Stimulated activated CD4-positive, alpha-beta T cell treated with anti-CD3 and anti-CD28 coated beads, TNF-alpha, amount 100 ng/mL, for 24 hours (primary cell): ENCODE data around the gene RTEL1.
A peak's percentile ranks its signal among the peaks of the same experiment; 100 is the strongest.
"Not testable (repeated sequence)": the region's sequence is repeated elsewhere in the genome, so short reads cannot be mapped to it uniquely, and the experiment has no call there.

Experiments
- DNase-seq, 3 experiments: peaks; one replicate each; pipeline ENCODE4 v3.0.0-alpha.2; 2020; ENCODE audit warnings: low read depth in 3 of 3

RTEL1 gene

DNA sequence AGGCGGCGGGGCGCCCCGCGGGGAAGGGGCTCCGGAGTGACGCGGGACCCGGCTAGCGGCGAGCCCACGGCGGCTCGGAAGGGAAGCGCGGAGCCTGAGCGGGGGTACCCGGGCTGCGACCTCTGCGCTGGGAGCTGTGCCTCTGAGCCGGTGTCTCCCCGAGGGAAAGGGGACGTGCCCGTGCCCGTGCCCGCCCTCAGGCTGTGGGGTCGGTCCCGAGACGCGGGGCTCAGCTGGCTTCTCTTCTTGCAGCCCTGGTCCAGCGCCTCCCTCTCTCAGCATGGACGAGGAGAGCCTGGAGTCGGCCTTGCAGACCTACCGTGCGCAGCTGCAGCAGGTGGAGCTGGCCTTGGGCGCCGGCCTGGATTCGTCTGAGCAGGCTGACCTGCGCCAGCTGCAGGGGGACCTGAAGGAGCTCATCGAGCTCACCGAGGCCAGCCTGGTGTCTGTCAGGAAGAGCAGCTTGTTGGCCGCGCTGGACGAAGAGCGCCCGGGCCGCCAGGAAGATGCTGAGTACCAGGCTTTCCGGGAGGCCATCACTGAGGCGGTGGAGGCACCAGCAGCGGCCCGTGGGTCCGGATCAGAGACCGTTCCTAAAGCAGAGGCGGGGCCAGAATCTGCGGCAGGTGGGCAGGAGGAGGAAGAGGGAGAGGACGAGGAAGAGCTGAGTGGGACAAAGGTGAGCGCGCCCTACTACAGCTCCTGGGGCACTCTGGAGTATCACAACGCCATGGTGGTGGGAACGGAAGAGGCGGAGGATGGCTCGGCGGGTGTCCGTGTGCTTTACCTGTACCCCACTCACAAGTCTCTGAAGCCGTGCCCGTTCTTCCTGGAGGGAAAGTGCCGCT is 50.4 kb downstream of the RTEL1 start:
- no peak for DNase-seq

DNA sequence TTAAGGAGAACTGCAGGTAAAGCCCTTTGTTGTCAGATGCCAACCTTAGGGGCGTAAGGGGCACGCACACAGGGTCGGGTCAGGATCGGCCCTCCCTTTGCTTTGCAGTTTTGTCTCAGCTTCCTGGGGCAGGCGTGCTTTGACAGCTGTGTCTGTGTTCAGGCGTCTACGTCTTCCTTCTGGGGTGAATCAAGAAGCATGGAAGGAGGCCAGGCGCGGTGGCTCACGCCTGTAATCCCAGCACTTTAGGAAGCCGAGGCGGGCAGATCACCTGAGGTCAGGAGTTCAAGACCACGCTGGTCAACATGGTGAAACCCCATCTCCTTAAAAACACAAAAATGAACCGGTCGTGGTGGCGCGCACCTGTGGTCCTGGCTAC is 51.0 kb downstream of the RTEL1 start:
- no peak for DNase-seq

DNA sequence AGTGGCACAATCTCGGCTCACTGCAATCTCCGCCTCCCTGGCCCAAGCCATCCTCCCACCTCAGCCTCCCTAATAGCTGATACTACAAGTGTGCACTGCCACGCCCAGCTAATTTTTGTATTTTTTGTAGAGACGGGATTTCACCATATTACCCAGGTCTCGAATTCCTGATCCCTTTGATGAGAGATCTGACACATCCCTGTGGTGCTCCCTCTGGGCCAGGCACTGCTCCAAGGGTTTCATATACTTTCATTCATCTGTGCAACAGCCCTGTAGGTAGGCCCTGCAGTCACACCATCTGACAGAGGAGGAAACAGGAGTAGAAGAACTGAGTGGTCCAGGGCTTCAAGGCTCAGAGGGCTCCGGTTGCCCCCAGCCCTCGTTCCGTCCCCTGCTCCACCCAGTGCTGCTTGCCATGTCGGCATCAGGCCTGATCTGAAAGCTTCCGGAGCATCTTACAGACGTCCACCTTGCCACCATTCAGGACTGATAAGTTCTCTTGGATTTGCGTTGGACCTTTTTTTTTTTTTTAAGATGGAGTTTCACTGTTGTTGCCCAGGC is 53.1 kb downstream of the RTEL1 start:
- DNase-seq: no peak

DNA sequence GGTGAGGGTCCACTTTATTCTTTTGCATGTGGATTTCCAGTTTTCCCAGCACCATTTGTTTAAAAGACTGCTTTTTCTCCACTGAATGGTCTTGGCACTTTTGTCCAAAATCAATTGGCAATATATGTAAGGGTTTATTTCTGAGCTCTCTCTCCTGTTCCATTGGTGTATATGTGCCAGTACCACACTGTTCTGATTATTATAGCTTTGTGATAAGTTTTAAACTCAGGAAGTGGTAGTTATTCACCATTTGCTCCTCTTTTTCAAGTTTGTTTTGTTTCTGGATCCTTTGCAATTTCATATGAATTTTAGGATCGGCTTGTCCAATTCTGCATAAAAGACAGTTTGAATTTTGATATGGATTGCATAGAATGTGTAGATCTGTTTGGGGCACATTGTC is 54.1 kb downstream of the RTEL1 start:
- DNase-seq: no peak

DNA sequence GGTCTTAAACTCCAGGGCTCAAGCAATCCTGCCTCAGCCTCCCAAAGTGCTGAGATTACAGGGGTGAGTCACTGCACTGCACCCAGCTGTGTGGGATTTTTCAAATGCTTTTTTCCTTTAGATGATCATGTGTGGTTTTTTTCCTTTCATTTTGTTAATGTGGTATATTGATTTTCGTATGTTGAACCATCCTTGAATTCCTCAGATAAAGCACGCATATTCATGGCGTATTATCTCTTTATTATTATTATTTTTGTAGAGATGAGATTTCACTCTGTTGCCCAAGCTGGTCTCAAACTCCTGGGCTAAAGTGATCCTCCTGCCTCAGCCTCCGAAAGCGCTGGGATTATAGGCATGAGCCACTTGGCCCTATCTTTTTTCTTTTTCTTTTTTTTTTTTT is 56.7 kb downstream of the RTEL1 start:
- no peak for DNase-seq

DNA sequence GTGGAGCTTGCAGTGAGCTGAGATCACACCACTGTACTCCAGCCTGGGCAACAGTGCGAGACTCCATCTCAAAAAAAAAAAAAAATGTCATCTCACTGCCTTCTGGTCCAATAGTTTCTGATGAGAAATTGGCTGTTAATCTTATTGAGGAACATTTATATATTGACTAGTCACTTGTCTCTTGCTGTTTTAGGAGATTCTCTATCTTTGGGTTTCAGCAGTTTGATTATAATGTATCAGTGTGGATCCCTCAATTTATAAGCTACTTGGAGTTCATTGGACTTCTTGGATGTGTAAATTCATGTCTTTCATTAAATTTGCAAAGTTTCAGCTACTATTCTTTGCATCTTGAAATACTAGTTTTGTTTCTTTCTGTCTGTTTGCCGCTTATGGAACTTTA is 60.9 kb downstream of the RTEL1 start:
- DNase-seq: no peak

DNA sequence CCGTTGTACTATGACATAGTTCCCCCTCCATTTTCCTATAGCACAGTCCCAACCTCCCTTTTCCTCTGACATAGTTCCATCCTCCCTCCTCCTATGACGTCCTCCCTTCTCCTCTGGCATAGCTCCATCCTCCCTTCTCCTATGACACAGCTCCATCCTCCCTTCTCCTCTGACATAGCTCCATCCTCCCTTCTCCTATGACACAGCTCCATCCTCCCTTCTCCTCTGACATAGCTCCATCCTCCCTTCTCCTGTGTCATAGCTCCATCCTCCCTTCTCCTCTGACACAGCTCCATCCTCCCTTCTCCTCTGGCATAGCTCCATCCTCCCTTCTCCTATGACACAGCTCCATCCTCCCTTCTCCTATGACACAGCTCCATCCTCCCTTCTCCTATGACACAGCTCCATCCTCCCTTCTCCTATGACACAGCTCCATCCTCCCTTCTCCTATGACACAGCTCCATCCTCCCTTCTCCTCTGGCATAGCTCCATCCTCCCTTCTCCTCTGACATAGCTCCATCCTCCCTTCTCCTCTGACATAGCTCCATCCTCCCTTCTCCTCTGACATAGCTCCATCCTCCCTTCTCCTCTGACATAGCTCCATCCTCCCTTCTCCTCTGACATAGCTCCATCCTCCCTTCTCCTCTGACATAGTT is 65.0 kb downstream of the RTEL1 start:
- not testable (repeated sequence) for DNase-seq

DNA sequence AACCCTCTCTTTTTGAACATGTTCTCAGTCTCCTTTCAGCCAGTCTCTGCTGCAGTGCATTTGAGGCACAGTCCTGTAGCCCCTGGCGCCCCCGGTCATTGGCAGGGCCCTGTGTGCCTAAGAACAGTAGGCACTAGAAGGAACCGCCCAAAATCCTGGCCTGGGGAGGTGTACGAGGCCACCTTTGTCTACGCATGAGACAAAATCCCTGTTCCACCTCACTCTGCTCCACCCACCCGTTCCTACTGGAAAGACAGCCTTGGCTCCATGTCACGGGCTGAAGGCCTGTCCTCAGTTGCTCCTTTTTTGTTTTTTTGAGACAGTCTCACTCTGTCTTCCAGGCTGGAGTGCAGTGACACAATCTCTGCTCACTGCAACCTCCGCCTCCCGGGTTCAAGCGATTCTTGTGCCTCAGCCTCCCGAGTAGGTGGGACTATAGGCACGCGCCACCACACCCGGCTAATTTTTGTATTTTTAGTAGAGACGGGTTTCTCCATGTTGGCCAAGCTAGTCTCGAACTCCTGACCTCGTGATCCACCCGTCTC is 72.1 kb downstream of the RTEL1 start:
- not testable (repeated sequence) for DNase-seq

DNA sequence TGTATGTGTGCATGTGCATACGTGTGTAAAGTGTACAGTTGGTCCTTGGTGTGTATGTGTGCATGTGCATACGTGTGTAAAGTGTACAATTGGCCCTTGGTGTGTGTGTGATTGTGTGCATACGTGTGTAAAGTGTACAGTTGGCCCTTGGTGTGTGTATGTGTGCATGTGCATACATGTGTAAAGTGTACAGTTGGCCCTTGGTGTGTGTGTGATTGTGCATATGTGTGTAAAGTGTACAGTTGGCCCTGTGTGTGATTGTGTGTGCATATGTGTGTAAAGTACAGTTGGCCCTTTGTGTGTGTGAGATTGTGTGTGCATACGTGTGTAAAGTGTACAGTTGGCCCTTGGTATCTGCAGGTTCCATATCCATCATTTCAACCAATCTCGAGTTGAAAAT is 73.3 kb downstream of the RTEL1 start:
- DNase-seq: no peak

DNA sequence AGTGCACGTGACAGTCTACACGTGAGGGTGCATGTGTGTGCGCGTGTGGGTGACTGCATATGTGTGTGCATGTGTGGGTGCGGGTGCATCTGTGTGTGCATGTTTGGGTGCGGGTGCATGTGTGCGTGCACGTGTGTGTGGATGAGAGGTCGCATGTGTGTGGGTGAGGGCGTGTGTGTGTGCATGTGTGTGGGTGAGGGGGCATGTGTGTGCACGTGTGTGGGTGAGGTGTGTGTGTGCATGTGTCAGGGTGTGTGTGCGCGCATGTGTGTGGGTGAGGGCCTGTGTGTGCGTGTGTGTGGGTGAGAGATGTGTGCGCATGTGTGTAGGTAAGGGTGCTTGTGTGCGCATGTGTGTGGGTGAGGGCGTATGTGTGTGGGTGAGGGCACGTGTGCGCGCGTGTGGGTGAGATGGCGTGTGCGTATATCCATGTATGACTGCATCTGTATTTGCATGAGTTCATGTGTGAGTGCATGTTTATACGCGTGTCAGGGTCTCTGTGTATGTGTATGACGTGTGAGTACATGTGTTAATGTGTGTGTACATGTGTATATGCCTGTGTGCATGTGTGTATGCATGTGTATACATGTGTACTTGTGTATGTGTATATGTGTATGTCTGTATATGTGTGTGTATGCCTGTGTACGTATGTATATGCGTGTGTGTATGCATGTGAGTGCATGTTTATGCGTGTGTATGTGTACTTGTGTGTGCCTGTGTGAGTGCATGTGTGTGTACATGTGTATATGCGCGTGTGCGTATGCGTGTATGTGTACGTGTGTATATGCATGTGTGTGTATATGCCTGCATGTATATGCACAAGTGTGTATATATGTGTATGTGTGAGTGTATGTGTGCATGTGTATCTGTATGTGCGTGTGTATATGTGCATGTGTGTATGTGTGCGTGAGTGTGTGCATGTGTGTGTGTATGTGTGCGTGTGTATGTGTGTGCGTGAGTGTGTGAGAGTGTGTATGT is 74.3 kb downstream of the RTEL1 start:
- no peak for DNase-seq

DNA sequence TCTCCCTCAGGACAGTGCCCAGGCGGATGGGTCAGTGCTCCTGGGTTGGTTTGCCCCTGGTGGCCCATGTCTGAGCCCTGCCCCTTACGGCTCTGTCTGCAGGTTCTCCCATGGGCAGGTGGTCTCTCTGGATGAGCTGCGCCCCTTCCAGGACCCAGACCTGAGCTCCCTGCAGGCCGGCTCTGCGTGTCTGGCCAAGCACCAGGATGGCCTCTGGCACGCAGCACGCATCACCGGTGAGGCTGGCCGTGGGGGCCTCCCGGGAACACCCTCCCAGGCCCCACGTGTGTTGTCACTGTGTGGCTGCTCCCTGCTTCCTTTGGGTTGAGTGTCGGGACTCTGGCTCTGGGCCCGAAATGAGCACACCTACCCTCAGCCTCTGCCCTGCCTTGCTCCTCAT is 75.0 kb downstream of the RTEL1 start:
- DNase-seq: no peak

DNA sequence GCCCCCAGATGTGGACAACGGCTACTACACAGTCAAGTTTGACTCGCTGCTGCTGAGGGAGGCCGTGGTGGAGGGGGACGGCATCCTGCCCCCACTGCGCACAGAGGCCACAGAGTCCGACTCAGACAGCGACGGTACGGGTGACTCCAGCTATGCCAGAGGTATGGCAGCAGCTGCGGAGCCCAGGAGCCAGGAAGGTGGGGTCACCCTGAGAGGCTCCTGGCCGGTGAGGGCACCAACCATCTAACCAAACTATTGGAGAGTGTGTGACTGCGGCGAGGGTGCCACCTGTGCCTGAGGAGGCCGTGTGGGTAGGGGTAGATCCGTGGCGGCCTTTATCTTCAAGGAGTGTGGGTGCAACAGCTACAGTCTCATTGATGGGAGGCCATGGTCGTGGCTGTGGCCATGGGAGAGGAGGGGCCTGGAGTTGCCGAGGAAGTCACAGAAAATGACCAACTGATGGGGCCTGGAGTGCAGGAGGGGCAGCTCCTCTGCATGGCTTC is 75.5 kb downstream of the RTEL1 start:
- DNase-seq: no peak

DNA sequence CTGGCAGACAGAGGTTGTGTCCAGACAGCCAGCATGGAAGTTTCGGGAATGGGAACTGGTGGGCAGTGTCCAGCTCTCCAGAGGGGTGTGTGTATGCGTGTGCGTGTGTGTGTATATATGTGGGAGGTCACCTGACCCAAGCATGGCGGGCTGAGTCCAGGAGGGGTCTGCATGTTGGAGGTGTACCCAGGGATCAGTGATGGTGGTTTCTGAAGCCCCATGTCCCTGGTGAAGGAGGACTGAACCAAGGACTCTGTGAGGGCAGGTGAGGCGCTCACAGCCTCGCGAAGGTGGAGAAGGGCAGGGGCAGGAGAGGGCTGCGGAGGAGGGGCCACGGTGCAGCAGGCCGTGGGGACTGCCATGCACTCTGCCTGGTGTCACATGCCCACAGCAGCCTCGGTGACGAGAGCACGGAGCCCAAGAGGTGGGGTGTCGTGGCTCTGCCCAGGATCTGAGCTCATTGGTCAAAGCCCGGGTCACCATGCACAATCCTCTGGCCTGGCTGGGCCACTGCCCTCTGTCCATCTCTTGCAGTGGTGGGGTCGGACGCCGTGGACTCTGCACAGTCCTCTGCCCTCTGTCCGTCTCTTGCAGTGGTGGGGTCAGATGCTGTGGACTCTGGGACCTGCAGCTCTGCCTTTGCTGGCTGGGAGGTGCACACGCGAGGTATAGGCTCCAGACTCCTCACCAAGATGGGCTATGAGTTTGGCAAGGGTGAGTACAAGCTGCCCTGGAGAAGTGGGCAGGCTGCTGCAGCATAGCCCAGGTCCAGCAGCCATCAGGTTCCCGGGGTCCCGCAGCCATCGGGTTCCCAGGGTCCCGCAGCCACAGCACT is 76.2 kb downstream of the RTEL1 start:
- DNase-seq: no peak

DNA sequence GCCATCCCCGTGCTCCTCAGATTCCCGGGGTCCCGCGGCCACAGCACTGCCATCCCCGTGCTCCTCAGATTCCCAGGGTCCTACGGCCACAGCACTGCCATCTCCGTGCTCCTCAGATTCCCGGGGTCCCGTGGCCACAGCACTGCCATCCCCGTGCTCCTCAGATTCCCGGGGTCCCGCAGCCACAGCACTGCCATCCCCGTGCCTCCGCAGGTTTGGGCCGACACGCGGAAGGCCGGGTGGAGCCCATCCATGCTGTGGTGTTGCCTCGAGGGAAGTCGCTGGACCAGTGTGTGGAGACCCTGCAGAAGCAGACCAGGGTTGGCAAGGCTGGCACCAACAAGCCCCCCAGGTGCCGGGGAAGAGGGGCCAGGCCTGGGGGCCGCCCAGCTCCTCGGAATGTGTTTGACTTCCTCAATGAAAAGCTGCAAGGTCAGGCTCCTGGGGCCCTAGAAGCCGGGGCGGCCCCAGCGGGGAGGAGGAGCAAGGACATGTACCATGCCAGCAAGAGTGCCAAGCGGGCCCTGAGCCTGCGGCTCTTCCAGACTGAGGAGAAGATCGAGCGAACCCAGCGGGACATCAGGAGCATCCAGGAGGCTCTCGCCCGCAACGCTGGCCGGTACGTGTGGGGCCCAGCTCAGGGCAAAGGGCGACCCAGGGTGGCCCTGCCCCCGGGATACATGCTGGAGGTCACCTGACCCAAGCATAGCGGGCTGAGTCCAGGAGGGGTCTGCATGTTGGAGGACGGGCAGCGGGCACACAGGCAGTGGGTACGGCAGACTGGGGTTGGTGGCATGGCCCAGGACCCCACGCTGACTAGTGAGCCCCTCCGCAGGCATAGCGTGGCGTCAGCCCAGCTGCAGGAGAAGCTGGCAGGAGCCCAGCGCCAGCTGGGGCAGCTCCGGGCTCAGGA is 77.1 kb downstream of the RTEL1 start:
- no peak for DNase-seq

DNA sequence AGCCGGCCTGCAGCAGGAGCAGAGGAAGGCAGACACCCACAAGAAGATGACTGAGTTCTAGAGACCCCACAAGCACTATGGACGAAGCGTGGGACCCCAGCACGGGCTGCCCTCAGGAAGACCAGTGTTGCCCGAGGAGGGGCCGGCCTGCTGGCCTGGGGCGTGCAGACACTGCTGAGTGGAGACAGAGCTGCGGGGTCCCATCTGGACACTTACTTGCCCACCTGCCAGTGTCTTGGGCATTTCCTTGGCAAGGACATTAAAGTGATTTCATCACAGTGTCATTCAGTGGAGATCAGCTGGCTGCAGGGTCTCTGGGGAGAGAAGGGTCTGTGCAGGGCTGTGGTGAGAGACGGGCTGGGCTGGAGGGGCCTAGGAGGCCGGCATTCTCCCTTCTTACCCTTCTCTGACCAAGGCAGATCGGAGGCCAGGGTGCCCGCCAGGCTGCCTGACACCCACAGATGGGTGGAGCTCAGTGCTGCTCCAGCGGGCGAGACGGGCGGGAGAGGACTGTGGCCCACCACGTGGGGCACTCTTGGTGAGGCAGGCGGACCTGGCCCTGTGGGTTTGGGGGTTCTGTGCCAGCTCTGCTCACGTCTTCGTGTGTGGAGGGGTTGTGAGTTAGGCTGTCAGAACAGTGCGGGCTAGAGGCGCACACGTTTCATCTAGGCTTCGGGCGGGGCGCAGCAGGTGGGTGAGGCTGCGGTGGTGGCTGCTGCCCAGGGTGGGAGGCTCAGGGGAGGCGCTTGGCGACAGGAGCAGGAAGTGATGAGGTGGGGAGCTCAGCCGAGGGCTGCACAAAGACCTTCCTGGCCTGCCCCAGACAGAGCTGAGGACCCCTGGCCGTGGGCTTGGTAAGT is 78.0 kb downstream of the RTEL1 start, which contains the start of gene LIME1:
Gene LIME1 (plus strand): TSS at position 806 of the 860 bp plus-strand sequence. CDS start 886 bp downstream, outside the sequence.
- peak in 1 of 3 experiments; percentile 58 for DNase-seq

DNA sequence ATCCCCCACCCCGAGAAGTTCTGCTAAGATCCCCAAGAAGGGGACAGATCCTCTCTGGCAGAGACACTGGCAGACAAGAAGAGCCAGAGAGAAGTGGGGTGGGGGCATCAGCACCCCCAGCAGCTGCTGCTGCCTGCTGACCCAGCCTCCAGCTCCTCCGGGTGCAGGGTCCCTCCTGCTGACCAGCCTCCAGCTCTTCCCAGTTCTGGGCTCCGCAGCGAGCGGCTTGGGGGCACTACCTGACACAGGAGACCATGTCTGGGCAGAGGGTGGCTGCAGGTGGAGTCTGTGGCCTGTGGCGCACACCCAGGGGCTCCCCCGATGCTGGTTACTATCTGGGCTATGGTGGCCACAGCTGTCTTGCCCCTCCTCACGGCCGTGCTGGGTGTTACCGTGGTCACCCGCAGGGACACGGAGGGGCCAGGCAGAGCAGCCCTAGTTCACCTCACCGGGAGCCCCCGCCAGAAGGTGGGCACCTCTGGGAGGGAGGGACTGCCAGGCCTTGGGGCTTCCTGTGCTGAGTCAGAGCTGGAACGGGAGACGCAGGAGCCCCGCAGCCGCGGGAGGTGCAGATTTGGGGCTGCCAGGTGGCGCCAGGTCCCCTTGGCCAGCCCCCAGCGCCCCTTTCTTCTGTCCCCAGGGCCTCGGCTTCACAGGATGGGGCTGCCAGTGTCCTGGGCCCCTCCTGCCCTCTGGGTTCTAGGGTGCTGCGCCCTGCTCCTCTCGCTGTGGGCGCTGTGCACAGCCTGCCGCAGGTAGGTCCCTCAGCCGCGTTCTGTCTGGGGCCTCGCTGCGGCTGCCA is 79.0 kb downstream of the RTEL1 start:
- DNase-seq: peak in 1 of 3 experiments; percentile 44

DNA sequence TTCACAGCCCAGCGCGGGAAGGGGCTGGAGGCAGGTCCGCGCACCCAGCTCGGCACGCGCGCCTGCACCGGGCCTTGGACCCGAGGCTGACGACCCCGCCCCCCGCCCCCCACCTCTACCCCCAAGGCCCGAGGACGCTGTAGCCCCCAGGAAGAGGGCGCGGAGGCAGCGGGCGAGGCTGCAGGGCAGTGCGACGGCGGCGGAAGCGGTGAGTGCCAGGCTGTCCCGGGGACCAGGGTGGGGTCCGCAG is 79.5 kb downstream of the RTEL1 start:
- no peak for DNase-seq
